Left renal pelvis (tissue), 4 donors: Measurements from ENCODE around the gene FOXL3. TPM values are rescaled to one million over a fixed set of nuclear protein-coding genes. Genes with fewer than 3 reads are reported as not detected.

Experiments used
- DNase-seq, 4 donors: peaks; one replicate each; pipeline ENCODE4 v3.0.0-alpha.2; 2013; ENCODE audit warnings: low read depth in 4 of 4, low spot score in 3 of 4
- polyA plus RNA-seq, 4 donors: library from polyadenylated mRNA; unstranded; fragments of 120-200 nt; gene quantifications; one replicate each; pipeline ENCODE4 v1.2.1, GENCODE V29; 2013; ENCODE audit not compliant: insufficient read length in 4 of 4

Gene FOXL3
- polyA plus RNA-seq, 4 donors, result not detected

DNA sequence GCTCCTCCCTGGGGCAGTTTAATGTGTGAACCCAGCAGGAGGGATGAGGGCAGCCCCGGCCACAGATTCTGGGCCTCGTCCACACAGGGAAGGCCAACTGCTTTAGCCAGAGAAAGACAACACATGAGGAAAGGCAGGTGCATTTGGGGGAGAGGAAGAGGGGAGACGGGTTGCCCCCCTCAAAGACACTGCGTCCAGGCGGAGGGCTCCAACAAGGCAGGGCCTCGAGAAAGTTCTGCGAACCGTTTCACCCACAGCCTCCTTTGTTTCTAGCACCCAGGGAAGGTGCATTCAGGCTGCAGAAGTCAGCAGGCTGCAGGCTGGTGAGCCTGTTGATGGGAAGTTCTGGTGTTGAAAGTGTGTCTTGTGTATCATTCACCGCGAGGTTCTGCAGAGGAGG, 10.1 kb downstream of the FOXL3 start:
- no peak for DNase-seq

DNA sequence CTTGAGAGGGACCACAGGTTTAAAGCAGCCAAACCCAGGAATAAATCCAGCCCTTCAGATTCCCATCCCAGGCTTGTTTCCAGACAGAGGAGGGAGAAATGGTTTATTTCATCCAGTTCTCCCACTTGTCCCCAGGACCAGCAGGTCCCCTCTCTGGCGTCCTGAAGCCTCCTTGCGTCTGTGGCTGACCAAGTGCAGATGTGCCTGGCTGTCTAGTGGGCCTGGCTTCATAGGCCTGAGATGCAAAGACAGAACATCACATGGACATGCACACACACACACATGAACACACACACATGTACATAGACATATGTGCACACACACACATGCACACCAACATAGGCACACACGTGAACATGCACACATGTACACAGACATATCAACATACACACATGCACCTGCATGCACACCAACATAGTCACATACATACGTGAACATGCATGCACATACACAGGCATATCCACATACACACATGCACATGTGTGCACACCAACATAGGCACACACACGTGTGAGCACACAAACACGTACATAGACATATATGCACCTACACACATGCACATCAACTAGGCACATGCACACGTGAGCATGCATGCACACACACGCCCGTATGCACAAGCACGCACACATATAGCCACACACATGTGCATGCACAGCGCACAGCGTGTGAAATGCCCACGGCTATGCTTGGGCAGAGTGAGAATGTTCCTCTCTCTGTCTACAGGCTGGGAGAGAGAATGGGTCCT, 10.7 kb downstream of the FOXL3 start:
- no peak for DNase-seq

DNA sequence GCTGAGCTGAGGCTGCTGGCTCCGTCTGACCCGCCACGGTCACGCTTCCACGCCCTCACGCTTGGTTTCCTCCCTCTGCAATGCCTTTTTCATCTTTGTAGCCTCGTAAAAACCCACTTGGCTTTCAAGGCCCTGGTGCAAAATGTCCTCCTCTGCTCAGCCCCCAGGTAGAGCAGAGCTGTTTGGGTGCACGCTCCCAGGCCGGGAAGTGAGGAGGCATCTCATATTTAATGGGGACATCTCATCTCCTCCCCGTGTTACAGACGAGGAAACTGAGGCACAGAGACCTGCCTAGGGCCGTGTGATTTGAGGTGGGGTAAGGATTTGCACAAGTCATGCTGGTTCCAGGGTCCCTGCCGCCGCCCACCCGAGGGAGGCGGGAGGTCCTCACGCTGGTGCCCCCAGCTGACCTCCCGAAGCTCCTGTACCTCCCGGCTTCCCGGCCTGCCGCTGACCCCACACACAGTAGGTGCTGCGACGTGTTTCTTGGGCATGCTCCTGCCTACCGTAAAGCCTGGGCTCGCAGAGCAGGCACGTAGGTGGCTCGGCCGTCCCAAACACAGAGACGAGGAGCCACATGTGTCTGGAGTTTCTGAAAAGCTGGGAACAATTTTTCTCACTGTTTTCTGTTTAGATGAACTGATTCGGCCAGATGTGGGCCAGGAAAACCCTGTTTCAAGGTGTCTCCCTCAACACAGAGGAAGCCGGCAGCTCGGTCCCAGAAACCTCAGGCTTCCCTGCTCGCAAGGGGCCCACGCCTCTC, 11.5 kb downstream of the FOXL3 start:
- no peak for DNase-seq

DNA sequence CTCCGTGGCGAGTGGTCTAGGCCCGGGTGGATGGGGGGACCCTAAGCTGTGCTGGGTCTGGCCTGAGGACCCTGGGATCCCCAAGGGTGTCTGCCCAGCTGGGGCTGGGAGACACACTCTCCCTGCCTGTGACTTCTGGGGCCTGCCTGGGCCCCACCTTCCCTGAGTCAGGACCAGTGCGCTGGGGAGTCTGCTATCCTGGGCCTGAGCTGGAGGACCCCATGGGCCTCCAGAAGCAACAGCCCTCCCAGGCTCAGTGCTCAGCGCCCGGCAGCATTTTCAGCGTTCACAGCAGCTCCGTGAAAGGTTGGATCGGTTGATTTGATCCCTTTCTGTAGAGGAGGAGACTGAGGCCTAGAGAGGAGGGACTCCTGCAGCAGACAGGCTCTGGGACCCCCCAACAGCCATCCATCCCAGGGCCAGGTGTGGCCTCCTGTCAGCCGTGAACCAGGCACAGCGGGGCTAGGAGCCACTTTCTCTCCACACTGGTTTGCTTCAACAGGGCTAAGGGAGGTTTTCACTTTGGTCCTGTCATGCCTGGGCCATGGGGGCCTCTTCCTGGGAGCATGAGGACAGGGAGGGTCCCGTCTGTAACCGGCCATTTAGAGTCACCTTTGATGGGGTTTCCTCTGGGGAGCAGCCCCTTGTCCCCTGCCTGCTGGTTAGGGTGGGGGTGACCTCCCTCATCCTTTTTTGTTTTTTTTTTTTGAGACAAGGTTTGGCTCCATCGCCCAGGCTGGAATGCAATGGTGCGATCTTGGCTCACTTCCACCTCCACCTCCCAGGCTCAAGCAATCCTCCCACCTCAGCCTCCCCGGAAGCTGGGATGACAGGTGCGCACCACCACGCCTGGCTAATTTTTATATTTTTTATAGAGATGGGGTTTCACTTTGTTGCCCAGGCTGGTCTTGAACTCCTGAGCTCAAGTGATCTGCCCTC, 12.4 kb downstream of the FOXL3 start:
- no peak for DNase-seq

DNA sequence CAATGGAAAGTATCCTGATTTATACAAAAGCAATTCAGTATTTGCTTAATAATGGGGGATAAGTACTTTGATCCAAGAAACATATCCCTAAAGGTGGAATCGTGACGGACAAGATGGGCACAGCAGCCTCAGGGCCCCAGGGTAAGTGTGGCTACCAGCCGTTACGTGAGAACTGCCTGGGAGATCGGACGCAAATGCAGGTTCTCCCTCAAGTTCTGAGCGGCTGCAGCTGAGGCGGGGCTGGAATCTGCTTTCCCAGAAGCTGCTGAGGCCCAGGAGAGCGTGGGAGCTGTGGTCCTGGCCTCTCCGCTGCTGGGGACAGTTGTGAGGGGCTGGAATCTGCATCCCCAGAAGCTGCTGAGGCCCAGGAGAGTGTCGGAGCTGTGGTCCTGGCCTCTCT, 13.5 kb downstream of the FOXL3 start:
- no peak for DNase-seq

DNA sequence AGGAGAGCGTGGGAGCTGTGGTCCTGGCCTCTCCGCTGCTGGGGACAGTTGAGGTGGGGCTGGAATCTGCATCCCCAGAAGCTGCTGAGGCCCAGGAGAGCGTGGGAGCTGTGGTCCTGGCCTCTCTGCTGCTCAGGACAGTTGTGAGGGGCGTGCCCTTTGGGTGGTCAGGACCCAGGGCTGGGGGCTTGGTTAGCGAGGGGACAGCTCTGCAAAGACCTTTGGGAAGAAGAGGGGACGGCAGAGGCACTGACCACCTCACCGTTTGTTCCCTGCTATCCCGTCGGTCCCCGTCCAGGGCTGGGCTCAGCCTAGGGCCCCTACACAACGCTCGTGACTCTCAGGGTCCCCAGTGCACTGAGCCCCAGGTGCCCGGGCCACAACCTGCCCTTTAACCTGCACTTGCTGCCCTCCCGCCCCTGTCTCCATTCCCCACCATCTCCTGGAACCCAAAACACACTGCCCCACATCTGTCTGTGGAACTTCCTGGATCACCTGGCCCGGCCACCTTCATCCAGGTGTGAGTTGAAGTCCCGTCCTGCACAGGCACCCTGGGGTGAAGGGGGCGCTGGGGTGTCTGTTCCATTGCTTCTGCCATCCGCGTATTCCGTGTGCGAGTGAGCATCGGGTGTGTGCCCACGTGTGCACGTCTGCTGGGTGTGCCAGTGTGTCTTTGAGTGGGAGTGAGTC, 14.1 kb downstream of the FOXL3 start:
- DNase-seq, result no peak

DNA sequence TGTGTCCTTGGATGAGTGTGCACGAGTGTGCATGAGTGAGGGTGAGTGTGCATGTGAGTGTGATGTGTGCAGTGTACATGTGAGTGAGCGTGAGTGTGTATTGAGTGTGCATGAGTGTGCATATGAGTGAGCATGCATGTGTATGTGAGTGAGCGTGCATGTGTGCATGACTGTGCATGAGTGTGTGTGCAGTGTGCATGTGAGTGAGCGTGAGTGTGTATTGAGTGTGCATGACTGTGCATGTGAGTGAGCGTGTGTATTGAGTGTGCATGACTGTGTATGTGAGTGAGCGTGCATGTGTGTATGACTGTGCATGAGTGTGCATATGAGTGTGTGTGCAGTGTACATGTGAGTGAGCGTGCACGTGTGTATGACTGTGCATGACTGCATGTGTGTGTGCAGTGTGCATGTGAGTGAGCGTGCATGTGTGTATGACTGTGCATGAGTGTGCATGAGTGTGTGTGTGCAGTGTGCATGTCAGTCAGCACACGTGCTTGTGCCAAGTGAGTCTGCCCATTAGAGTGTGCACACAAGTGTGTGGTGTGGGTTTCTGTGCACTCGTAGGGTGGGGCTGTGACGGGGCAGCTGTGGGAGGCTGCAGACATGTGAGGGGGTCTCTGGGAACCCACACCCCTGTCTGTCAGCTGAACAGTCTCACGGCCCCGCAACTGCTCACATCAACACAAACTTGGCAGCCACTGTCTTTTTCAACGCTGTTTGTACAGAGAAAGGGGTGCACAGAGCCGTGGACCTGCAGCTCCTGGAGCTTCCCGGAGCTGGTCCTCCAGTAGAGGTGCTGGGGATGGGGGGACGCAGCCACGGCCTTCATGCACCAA, 14.8 kb downstream of the FOXL3 start:
- DNase-seq, result no peak

DNA sequence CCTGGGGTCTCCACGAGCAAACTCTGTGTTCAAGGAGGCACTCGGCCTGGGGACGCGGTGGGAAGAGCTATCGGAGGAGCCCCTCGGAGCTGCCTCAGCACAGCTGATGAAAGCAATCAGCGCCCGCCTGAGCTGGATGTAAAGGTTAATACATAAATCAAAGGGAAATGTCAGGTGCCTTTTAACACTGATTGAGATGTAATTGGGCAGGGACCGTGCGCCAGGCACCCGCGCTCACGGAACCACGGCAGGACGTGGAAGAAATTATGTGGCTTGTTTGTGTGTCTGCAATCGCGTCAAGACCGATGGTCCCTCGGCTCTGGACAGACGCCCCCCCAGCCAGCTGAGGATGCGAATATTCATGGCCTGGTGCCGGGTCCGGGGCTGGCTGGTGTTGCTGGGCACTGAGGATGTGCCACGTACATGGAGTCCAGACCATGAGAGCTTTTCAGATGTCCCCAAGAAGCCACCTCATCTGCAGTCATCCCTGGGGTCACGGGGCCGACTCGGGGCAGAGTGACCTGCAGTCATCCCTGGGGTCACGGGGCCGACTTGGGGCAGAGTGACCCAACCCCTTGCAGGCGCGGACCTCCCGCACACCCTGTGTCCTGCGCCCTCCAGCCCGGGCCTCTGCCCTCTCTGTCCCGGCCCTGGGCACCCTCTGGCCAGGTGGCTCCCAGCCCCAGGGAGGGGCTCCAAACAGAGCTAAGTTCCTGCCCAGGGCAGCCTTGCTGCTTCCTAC, 15.6 kb downstream of the FOXL3 start:
- DNase-seq, result no peak

DNA sequence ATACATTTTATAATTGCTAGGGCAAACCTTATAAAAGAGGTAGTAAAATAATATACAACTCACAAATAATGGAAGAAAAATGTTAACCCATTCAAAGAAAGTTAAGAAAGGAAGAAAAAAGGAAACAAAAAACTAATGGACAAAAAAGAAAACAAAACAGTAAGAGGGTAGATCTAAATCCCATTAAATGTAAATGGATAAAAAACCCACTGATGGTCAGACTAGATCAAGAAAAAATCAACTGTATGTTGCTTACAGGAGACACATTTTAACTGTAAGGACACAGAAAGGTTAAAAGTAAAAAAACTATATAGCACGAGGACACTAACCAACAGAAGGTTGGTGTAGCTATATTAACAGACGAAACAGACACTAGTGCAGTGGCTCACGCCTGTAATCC, 18.0 kb downstream of the FOXL3 start:
- no peak for DNase-seq

DNA sequence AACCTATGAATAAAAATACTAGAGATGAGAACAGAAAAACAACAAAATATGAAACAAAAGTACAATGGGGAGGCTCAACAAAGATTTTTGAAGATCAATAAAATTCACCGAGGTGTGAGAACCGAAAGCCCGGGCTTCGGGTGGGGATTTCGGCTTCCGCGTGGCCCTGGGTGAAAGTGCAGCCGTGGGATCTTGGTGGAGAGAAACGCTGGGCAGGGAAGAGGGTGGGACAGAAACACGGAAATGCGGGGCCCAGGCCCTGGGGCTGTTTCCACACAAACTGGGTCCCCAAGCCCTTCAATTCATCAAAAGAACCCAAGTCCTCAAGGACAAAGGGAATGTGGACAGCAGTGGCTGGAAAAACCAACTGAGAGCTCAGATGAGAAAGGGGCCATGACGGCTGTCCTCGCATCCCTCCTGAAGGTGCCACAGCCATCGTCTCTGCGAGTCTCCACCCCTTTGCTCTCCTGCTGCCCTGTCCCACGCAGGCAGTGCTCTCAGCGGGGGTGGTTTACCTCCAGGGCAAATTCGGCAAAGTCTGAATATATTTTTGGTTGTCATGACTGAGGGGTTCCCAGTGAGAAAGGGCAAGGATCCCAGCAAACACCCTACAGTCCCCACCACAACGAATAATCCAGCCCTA, 19.7 kb downstream of the FOXL3 start:
- no peak for DNase-seq

DNA sequence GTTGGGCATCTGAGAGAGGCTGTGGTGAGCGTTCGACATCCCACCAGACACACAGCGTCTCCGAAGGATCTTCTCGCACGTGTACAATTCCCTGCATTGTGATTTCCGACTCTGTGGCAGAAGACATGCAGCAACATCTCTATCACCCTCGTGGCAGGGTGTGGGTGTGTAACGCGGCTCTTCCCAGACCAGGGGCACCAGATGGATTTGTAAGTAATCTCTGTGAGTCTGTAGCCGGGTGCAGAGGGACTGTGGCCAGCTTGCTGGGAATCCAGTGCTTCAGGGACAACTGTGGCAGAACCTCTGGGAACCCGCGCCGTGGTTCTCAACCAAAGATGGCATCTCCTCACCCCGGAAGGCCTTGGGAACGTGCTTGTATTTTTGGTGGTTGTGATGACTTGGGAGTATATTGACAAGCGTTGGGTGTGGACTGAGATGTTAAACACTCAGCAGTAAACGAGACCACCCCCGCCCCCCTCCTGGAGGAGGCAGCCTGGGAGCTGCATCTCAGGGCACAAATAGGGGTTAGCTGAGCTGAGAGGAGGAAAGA, 21.2 kb downstream of the FOXL3 start:
- DNase-seq, result no peak

DNA sequence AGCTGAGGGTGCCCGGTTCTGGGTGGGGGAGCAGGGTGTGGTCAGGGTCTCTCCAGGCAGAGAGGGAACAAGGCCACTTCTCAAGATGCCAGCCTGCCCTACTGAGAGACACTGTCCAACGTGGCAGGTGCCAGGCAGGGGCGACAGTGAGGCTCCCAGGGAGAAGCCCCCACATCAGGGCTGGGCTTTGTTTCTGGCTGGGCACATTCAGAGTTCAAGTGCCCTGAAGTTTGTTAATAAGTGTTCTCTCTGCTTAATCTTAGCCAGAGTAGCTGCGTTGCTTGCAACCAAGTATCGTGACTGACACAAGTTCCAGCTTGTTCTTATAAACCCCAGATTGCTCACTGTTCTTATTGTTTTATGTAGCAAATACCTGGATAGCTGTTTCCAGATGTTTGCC, 21.8 kb downstream of the FOXL3 start:
- DNase-seq, result no peak

DNA sequence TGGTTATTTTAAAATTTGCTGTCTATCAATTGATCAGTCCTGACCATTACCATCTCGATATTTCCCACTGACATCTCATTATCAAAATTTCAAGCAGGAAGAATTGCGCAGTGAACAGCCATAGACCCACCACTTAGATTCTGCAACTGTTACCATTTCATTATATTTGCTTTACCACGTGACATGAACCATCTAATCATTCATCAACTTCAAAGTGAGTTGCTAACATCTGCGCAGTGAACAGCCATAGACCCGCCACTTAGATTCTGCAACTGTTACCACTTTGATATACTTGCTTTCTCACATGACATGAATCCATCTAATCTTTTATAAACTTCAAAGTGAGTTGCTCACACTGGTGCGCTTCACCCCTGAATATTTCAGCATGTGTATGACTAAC, 22.5 kb downstream of the FOXL3 start:
- no peak for DNase-seq

DNA sequence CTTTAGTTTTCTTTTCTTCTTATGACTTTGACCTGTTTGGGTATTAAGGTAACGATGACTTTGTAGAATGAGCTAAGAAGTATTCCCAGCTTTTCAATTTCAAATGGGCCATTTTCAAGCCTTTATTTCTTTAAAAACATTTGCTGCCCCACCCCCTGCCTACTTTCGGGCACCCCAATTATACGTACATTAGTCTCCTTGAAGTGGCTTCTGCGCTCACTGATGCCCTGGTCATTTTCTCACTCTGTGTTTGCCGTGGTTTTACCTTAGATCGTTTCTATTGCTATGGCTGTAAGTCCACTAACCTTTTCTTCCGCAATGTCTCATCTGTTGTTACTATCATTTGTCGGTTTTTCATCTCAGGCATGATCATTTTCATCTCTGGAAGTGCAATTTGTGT, 24.9 kb downstream of the FOXL3 start:
- DNase-seq, result no peak

DNA sequence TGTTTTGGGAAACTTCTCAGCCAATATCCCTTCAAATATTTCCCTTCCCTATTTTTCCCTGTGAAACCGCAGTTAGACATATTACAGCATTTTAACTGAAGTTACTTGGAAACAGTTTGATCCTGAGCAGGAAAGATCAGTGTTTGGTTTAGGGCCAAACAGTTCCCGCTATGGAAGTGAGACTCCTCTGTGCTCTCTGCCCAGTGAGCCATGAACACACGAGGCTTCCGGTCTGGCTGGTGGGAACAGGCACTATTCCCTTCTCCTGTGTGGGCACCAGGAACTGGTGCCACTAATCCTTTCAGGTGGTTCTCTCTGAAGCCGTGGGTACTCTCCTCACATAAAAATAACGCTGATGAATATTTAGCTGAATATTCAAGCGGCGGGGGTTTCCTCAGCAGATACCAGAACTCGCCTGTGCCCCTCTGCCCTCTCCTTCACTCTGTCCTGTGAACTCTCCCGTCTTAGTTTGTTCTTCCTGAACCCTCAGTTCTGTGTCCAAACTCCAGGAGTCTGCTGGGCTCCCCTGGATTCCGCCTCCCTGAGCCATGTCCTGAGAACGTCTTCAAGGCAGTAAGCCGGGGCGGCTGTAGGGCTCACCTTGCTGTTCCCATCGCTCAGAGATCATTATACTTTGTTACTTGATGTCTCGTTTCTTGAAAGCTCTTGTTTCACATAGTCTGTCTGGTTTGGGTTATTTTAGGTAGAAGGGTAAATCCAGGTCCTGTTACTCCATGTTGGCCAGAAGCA, 25.7 kb downstream of the FOXL3 start:
- DNase-seq, result no peak

DNA sequence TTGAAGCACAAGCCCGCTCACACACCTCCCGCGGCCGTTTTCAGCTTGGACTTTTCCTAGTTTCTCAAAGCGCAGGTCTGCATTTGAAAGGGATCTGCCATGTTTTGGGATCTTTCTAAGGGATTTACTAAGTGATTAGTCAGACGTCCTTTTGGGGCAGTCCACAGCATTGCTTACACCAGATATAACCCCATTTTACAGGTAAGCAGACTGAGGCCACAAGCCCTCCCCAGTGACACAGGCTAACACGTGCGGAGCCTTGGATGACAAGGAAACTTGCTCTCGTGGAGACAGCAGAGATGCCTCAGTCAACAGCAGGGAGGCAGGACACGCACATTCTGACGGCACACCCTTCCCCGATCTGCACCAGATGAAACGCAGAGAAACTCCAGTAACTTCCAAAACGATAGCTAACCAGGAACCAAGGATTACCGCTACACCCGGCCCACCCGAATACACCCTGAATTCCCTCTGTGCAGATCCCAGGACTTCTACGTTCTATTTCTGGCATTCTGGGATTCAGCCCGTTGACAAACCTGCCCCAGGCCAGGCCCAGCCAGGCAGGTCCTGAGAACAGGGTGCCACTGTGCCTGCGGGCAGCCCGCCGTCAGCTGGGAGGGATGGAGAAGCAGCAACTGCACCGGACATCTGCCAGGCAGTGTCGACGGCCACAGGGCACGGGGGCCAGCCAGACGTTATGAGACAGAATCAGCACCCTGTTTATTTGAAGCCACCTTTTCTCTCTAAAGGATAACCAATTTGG, 27.9 kb downstream of the FOXL3 start:
- DNase-seq, result no peak

DNA sequence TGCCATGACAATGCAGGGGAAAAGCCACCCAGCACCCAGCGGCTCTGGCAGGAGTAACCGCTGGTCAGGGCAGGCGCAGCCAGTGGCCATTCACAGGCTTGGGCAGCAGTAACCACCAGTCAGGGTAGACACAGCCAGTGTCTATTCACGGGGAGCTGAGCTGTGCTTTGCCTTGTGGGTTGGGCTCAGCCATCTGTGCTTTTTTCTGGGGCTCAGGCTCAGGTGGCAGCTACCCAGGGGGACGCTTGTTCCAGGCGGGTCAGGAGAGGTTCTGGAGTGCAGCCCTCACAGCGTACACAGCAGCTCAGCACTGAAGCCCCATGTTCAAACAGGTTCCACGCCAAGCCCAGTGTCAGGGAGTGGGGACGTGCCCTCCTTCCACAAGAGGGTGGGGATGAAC, 28.5 kb downstream of the FOXL3 start:
- DNase-seq, result no peak
